ENCODE measurements around the gene CDX1. TPM values are rescaled to one million over a fixed set of nuclear protein-coding genes. Genes with fewer than 3 reads are reported as not detected.

CDX1 gene
- total RNA-seq, 3 donors from 2014 or later, result 0.13 TPM; not detected in 2

DNA sequence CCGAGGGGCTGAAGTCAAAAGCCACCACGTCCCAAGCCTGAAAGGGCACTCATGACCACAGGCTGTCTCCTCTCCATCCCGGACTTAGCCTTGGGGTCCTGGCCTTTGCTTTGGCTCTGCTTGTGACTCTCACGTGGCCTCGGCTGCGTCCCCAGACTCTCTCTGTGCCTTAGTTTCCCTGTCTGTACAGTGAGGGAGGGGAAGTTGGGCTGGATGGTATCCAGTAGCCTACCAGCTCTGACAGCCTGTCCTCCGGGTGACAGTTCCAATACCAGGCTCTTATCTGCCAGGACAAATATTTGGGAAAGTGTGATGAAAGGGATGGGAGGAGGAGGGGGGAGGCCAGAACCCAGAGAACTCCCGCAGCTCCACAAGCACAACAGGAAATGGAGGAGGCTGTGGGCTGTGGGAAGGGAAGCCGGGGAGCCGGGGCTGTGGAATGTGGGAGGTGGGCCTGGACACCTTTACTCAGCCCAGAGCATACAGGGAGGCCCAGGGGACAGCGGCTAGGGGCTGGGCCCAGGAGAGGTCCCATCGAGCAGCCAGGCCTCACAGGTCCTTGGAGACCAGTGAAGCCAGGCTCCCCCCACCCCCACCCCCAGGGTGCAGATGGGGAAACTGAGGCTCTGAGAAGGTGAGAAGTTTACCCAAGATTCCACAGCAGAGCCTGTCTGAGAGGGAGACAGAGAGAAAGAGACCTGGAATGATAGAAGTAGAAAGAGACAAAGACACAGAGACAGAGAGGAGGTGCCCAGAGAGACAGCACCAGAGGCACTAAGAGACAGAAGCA is 29.2 kb upstream of the CDX1 start:
- H3K4me3 Mint-ChIP-seq, result no peak overlapping the region
- H3K9me3 Mint-ChIP-seq, result no peaks in the 10 kb centered on the region
- ATAC-seq, result no peak
- peaks cover 2% of the 10 kb centered on the region for H3K27me3 Mint-ChIP-seq (ENCODE audit: low read depth)
- H3K36me3 Mint-ChIP-seq (ENCODE audit: insufficient read depth), result no peaks in the 10 kb centered on the region
- DNase-seq, result no peak
- no peaks in the 10 kb centered on the region for H3K4me1 Mint-ChIP-seq (ENCODE audit: low read depth)

DNA sequence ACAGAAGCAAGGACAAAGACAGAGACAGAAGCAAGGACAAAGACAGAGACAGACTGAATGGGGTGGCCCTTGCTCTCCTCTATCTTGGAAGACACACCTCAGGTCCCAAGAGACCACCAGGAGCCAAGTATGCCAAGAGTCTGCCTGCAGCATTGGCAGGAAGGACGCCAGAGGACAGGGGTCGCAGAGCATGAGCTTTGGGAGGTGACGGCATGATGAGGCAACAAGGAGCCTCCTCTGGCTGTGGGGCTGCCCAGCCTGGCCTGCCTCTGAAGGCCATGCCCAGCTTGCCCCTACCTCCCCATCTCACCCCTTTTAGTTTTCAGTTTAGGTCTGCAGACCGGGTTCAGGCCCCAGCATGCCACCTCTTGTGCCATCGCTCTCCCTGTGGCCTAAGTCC is 28.6 kb upstream of the CDX1 start:
- peaks cover 2% of the 10 kb centered on the region for H3K27me3 Mint-ChIP-seq (ENCODE audit: low read depth)
- H3K4me1 Mint-ChIP-seq (ENCODE audit: low read depth), result no peaks in the 10 kb centered on the region
- no peaks in the 10 kb centered on the region for H3K9me3 Mint-ChIP-seq
- no peak overlapping the region for H3K4me3 Mint-ChIP-seq
- ATAC-seq (no peak), DNase-seq (no peak)
- H3K36me3 Mint-ChIP-seq (ENCODE audit: insufficient read depth), result no peaks in the 10 kb centered on the region

DNA sequence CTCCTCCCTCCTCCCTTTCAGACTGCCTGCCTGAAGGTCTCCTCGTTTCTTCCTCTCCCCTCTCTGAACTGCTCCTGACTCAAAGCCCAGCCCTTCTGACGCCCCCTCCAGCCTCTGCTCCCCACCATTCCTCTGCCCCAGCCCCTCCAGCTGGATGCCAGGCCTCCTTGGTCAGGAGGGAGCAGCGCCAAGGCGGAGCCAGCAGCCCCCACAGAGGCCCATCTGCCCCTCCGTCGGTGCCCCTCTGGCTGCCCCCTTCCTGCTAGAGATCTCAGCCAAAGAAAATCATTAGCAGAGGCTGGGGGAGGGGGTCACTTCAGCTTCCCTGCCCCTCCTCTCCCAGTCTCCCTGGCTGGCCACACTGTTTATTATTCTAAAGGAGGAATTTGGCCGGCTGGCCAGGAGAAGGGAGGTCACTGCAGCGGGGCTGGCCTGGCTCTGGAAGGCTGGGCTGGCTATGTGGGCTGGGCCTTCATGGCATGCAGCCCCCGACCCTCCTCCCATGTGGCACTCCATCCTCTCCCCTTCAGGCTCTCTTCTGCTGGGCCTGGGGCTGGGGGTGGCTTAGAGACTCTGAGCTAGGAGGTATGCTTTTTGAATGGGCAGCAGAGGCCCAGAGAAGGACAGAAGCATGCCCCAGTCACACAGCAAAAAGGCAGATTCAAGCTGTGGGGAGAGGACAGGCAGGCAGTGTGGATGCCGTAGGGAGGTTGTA is 27.9 kb upstream of the CDX1 start:
- no peaks in the 10 kb centered on the region for H3K9me3 Mint-ChIP-seq
- H3K27me3 Mint-ChIP-seq (ENCODE audit: low read depth), result peaks cover 2% of the 10 kb centered on the region
- H3K4me1 Mint-ChIP-seq (ENCODE audit: low read depth), result no peaks in the 10 kb centered on the region
- ATAC-seq (no peak), DNase-seq (no peak)
- no peak overlapping the region for H3K4me3 Mint-ChIP-seq
- no peaks in the 10 kb centered on the region for H3K36me3 Mint-ChIP-seq (ENCODE audit: insufficient read depth)

DNA sequence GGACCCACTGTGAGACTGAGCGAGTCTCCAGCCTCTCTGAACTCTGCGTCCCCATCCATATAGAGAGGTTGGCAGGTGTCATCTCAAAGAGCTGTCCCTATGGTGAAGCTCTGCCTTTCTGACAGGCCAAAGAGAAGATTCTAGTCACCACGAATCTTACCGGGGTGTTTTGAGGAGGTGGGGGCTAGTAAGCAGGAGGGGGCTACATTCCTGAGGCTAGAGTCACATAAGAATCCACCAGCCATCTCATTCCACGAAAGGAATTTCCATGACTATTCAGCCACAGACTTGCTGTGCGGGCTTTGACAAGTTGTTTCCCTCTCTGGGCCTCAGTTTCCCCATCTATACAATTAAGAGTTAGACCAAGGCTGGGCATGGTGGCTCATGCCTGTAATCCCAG is 27.2 kb upstream of the CDX1 start:
- H3K4me3 Mint-ChIP-seq, result no peak overlapping the region
- no peak for DNase-seq
- peaks cover 2% of the 10 kb centered on the region for H3K27me3 Mint-ChIP-seq (ENCODE audit: low read depth)
- no peak for ATAC-seq
- H3K36me3 Mint-ChIP-seq (ENCODE audit: insufficient read depth), result no peaks in the 10 kb centered on the region
- no peaks in the 10 kb centered on the region for H3K4me1 Mint-ChIP-seq (ENCODE audit: low read depth)
- no peaks in the 10 kb centered on the region for H3K9me3 Mint-ChIP-seq

DNA sequence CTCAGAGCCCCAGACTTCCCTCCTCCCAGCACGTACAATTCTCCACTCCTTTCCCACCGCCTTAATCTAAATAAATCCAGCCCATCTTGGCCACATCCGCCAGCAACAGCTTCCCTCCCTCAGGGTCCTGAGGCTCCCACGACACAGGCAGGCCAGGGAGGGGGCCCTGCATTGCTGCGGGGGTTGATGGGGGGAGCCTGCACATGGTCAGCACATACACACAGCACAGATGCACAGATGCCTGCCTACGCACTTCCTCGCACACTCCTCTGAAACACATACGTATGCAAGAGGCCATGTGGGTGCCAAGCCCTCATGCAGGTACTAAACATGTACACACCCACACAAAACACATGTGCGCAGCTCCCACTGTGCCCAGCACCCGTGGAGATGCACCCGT is 25.7 kb upstream of the CDX1 start:
- H3K4me1 Mint-ChIP-seq (ENCODE audit: low read depth), result no peaks in the 10 kb centered on the region
- H3K36me3 Mint-ChIP-seq (ENCODE audit: insufficient read depth), result no peaks in the 10 kb centered on the region
- no peaks in the 10 kb centered on the region for H3K9me3 Mint-ChIP-seq
- H3K27me3 Mint-ChIP-seq (ENCODE audit: low read depth), result peaks cover 2% of the 10 kb centered on the region
- DNase-seq (no peak), ATAC-seq (no peak)
- H3K4me3 Mint-ChIP-seq, result no peak overlapping the region

DNA sequence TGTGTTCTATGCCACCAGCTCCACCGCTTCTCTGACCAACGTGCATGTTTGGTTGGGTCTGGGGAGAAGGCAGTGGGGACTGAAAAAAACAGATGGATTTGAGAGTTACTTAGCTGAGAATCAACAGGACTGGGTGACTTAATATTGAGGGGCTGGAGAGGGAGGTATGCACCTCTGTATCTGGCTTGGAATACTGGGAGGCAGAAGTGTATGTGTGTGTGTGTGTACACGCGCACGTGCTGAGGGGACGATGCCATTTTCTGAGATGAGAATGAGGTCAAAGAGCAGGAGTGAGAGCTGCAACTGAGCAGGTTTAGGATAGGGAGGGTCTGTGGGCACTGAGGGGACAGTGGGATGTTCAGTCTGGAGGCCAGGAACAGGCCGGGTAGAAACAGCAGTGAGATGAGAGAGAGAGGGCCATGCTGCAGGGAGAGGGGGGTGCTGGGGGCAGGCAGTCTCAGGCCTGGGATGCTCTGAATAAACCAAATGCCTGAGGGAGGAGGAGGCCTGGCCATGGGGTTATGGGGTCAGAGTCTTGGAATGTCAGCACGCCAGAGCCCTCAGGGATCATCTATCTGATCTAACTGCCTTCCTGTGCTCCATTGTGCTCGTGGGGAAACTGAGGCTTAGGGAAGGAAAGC is 24.9 kb upstream of the CDX1 start:
- DNase-seq (no peak), ATAC-seq (no peak)
- Mint-ChIP-seq H3K9me3 (no peaks in the 10 kb centered on the region), H3K4me3 (no peak overlapping the region), H3K27me3 (ENCODE audit: low read depth) (peaks cover 2% of the 10 kb centered on the region), H3K4me1 (ENCODE audit: low read depth) (no peaks in the 10 kb centered on the region), H3K36me3 (ENCODE audit: insufficient read depth) (no peaks in the 10 kb centered on the region)

DNA sequence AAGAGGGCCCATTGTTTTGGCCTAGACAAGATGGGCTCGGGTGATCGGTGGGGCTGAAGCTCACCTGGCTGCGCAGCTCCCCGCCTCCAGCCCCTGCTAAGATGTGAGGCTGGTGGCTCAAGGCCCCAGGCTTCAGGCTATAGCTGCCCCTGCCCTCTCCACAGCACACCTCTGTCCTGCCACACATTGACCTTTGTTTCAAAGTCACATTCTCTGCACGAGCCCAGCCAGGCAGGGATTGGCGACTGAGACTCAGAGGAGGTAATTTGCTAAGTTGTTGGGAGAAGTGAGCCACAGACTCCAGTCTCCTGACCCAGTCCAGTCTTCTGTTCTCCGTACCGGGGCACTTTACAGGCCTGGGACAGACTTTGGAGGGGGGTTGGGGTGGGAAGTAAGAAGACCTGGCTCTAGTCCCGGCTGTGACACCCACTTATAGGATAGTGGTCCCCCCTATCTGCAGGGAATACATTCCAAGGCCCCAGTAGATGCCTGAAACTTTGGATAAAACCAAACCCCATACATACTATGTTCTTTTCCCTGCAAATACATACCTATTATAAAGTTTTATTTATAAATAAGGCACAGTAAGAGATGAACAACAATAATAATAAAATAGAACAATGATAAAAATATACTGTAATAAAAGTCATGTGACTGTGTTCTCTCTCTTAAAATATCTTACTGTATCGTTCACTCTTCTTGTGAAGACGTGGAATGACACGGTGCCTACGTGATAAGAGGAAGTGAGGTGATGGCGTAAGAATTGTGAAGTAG is 24.2 kb upstream of the CDX1 start:
- no peak for ATAC-seq
- no peaks in the 10 kb centered on the region for H3K9me3 Mint-ChIP-seq
- H3K4me3 Mint-ChIP-seq, result no peak overlapping the region
- H3K36me3 Mint-ChIP-seq (ENCODE audit: insufficient read depth), result no peaks in the 10 kb centered on the region
- H3K4me1 Mint-ChIP-seq (ENCODE audit: low read depth), result no peaks in the 10 kb centered on the region
- DNase-seq, result no peak
- peaks cover 2% of the 10 kb centered on the region for H3K27me3 Mint-ChIP-seq (ENCODE audit: low read depth)

DNA sequence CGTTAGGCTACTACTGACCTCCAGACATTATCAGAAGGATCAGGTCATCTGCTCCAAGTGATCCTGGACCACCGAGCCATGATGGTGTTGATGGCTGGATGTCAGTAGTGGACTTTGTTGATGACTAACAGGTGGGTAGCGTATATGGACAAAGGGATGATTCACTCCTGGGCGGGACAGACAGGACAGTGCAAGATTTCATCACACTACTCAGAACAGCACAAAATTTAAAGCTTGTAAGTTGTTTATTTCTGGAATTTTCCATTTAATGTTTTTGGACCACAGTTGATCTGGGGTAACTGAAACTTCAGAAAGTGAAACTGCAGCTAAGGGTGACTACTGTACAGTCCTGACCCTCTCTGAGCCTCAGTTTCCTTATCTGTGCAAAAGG is 23.6 kb upstream of the CDX1 start:
- ATAC-seq, result no peak
- DNase-seq, result no peak
- Mint-ChIP-seq H3K27me3 (ENCODE audit: low read depth) (peaks cover 2% of the 10 kb centered on the region), H3K4me1 (ENCODE audit: low read depth) (no peaks in the 10 kb centered on the region), H3K36me3 (ENCODE audit: insufficient read depth) (no peaks in the 10 kb centered on the region), H3K9me3 (no peaks in the 10 kb centered on the region), H3K4me3 (no peak overlapping the region)

DNA sequence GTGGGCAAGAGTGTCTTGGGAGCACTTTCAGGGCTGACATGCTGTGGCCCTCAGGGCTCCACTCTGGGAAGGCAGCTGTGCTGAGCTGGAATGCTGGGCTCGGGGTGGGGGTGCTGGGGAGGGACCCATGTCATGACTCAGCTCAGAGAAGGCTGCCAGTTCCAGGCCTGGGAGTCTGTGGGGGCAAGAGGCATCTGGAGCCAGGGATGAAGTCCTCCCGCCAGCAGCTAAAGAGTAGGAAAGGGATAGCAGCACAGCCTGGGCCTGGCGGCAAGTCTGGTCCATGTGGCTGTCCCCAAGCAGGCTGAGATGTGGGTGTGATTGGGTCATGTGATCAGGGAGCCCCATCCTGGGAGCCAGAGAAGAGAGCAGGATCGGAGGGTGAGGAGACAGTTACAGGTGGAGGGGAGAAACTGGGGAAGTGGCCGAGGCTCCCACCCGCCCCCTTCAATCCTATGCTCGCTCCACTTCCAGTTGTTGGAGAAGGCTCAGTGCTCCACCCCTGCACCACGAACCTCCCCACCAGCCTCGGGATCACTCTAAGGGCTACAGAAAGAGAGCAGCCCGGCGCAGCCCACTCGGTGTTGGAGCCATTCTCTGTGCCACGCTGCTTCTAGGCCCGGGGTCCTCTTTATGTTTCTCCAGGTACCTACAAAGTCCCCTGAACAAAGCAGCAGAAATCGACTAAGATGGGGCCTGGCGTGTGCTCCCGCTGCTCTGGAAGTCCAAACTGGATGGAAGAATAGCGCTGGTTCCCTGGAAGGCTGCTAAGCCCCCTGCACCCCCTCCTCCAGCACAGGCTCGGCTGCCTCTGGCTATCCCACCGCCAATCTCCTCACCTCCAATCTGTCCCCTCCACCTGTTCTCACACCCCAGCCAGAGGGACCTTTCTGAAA is 23.0 kb upstream of the CDX1 start:
- no peaks in the 10 kb centered on the region for H3K9me3 Mint-ChIP-seq
- H3K36me3 Mint-ChIP-seq (ENCODE audit: insufficient read depth), result no peaks in the 10 kb centered on the region
- no peaks in the 10 kb centered on the region for H3K27me3 Mint-ChIP-seq (ENCODE audit: low read depth)
- no peak for DNase-seq
- H3K4me1 Mint-ChIP-seq (ENCODE audit: low read depth), result no peaks in the 10 kb centered on the region
- no peak overlapping the region for H3K4me3 Mint-ChIP-seq
- ATAC-seq, result no peak

DNA sequence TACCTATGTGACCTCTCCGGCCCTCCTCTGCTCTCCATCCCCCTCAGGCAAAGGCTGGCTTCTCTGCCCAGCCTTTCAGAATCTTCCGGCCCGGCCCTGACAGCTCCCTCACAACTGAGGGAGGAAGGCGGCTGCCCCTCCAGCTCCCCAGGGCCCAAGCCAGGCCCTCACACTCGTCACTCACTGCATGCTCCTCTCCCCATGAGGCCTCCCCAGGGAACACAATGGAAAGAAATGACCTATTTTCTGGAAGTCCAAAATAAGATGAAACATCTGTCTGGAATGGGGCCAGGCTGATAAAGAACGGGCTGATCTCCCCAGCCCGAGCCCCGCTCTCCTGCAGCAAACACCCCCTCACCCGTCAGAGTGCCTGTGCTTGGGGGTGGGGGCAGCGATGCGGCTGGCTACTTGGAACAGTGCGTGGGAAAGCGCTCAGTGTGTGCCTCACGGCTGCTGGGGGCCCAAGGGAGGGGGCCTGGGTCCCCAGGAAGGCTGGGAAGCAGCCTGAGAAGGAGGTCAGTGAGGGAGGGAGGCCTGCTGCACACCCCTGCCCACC is 22.3 kb upstream of the CDX1 start:
- no peaks in the 10 kb centered on the region for H3K27me3 Mint-ChIP-seq (ENCODE audit: low read depth)
- H3K4me3 Mint-ChIP-seq, result no peak overlapping the region
- no peaks in the 10 kb centered on the region for H3K4me1 Mint-ChIP-seq (ENCODE audit: low read depth)
- H3K9me3 Mint-ChIP-seq, result no peaks in the 10 kb centered on the region
- no peaks in the 10 kb centered on the region for H3K36me3 Mint-ChIP-seq (ENCODE audit: insufficient read depth)
- ATAC-seq (no peak), DNase-seq (no peak)

DNA sequence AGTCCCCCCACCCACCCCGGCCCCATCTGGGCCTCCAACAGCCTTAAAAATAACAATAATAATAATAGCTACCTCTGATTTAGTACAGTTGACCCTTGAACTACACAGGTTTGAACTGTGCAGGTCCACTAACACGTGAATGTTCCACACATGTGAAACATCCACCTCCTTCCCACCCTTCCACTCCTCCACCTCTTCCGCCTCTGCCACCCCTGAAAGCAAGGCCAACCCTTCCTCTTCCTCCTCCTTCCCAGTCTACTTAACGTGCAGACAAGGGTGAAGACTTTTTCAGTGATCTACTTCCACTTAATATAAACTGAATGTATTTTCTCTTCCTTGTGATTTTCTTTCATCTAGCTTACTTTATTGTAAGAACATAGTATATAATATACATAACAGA is 21.7 kb upstream of the CDX1 start:
- H3K9me3 Mint-ChIP-seq, result no peaks in the 10 kb centered on the region
- H3K4me1 Mint-ChIP-seq (ENCODE audit: low read depth), result no peaks in the 10 kb centered on the region
- no peaks in the 10 kb centered on the region for H3K27me3 Mint-ChIP-seq (ENCODE audit: low read depth)
- DNase-seq (no peak), ATAC-seq (no peak)
- no peak overlapping the region for H3K4me3 Mint-ChIP-seq
- no peaks in the 10 kb centered on the region for H3K36me3 Mint-ChIP-seq (ENCODE audit: insufficient read depth)

DNA sequence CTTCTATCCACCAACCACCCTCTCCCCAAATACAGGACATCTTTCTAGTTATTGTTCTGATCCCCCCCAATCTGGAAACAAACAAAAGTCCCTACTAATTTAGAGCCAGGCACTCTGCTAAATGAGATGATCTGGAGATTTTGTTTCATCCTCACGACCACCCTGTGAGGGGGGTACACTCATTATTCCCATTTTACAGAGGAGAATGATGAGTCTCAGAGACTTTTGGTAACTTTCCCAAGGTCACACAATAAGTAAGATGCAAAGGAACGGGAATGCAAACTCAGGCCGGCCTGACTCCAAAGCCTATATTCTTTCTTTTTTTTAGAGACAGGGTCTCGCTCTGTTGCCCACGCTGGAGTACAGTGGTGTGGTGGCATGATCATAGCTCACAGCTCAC is 20.3 kb upstream of the CDX1 start:
- Mint-ChIP-seq H3K27me3 (ENCODE audit: low read depth) (no peaks in the 10 kb centered on the region), H3K36me3 (ENCODE audit: insufficient read depth) (no peaks in the 10 kb centered on the region), H3K4me3 (no peak overlapping the region), H3K9me3 (no peaks in the 10 kb centered on the region), H3K4me1 (ENCODE audit: low read depth) (no peaks in the 10 kb centered on the region)
- ATAC-seq (no peak), DNase-seq (no peak)

DNA sequence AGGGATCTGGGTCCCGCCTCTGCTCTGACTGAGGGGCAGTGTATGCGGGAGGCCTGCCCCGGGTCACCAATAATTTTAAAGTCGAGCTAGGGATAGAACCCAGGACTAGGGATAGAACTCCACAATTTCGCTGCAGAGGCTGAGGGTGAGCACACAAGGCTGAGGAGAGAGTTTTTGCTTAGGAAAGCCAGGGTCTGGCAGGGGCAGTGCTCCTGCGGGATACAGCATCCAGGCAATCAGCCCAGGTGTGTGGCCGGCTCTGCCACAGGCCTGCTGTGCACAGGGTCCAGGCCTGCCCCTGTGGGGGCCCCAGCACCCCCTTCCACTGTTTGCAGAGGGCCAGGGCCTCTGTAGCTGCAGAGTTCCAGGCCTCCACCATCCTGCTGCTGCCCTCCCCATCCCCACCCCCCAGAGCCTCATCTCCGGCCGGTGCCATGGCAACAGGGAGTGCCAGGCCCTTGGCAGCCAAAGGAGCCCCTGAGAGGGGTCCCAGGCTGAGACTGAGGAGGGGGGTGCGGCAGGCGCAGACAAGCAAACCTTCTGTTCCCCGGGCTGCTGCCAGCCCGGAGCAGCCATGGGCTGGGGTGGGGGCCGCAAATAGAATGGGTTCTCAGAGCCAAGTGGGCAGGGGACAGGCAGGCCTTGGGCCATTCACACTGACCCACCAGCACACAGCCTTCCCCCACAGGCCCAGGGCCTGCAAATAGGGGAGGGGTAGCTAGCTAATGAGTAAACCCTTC is 19.5 kb upstream of the CDX1 start:
- ATAC-seq, result no peak
- no peak for DNase-seq
- no peak overlapping the region for H3K4me3 Mint-ChIP-seq
- H3K9me3 Mint-ChIP-seq, result no peaks in the 10 kb centered on the region
- H3K4me1 Mint-ChIP-seq (ENCODE audit: low read depth), result no peaks in the 10 kb centered on the region
- no peaks in the 10 kb centered on the region for H3K36me3 Mint-ChIP-seq (ENCODE audit: insufficient read depth)
- no peaks in the 10 kb centered on the region for H3K27me3 Mint-ChIP-seq (ENCODE audit: low read depth)

Data from activated T-cell treated with anti-CD3 and anti-CD28 coated beads, Interleukin-2, amount 50 U/mL, for 4 hours (primary cell).